OCI-LY3 (cell line): ENCODE measurements around the gene ITM2C.

Experiments
- H2AFZ ChIP-seq: fragments of 200-600, 300-600 bp; shearing (Covaris generic); 2 replicates; pipeline ENCODE4 v1.6.0; 2014; ENCODE audit warnings: antibody characterized with exemption, low read depth, low read length
- H3K27ac ChIP-seq: fragments of 200-600, 300-600 bp; sonication (generic); 2 replicates; pipeline ENCODE4 v1.5.1; 2014; ENCODE audit warnings: mild to moderate bottlenecking, low read length, moderate library complexity, mixed read lengths
- H3K27me3 ChIP-seq: fragments of 200-600, 300-600 bp; sonication (generic); 2 replicates; pipeline ENCODE4 v1.6.1; 2014; ENCODE audit warnings: low read depth, low read length, mixed read lengths
- H3K36me3 ChIP-seq: fragments of 200-600, 300-600 bp; sonication (generic); replicated peaks from 2 replicates; pipeline ENCODE3; 2014; ENCODE audit warnings: low read depth, low read length, mixed read lengths
- H3K4me1 ChIP-seq: fragments of 300-600, 200-600 bp; sonication (generic); 2 replicates; pipeline ENCODE4 v1.6.1; 2014; ENCODE audit warnings: low read length, mixed read lengths
- H3K4me2 ChIP-seq: fragments of 200-600, 300-600 bp; sonication (generic); 2 replicates; pipeline ENCODE4 v1.6.1; 2014; ENCODE audit warnings: low read length, mixed read lengths
- H3K4me3 ChIP-seq: fragments of 300-600, 200-600 bp; sonication (generic); 2 replicates; pipeline ENCODE4 v1.5.1; 2014; ENCODE audit warnings: antibody characterized with exemption, mild to moderate bottlenecking, low read length, moderate library complexity
- H3K79me2 ChIP-seq: fragments of 300-600, 200-600 bp; shearing (Covaris generic); 2 replicates; pipeline ENCODE4 v1.6.1; 2014; ENCODE audit warnings: mild to moderate bottlenecking, low read length, mixed read lengths
- H3K9ac ChIP-seq: fragments of 300-600, 200-600 bp; shearing (Covaris generic); 2 replicates; pipeline ENCODE4 v1.6.0; 2014; ENCODE audit warnings: mild to moderate bottlenecking, low read length, moderate library complexity
- H3K9me3 ChIP-seq: fragments of 200-600, 300-600 bp; shearing (Covaris generic); 2 replicates; pipeline ENCODE4 v1.6.1; 2014; ENCODE audit warnings: low read length, mixed read lengths; ENCODE audit not compliant: insufficient read depth
- H4K20me1 ChIP-seq: fragments of 200-600, 300-600 bp; sonication (generic); 2 replicates; pipeline ENCODE4 v1.6.1; 2016; ENCODE audit warnings: low read length, mixed read lengths; ENCODE audit not compliant: insufficient read depth
- CTCF ChIP-seq: fragments of 200-600, 300-600 bp; sonication (generic); IDR thresholded peaks from 2 replicates; pipeline ENCODE4 v1.5.1; 2014; ENCODE audit warnings: antibody characterized with exemption, low read length, low read depth
- EZH2phosphoT487 ChIP-seq: fragments of 200-600 bp; shearing (Covaris generic); IDR thresholded peaks from 2 replicates; pipeline ENCODE4 v1.6.1; 2018; ENCODE audit warnings: antibody characterized with exemption, mixed run types, low read depth

The ITM2C gene

GRCh38 chr2:230889911-230890601, 25.3 kb downstream of the ITM2C start:
- no peaks in the 10 kb centered on the region for H4K20me1 ChIP-seq
- peaks cover 53% of the 10 kb centered on the region for H3K4me1 ChIP-seq
- H3K9me3 ChIP-seq: no peaks in the 10 kb centered on the region
- peaks cover 6% of the 10 kb centered on the region for H3K36me3 ChIP-seq
- H3K79me2 ChIP-seq: no peaks in the 10 kb centered on the region; the same call in 1 of the 2 replicates
- no peak overlapping the region for H2AFZ ChIP-seq
- no peak overlapping the region for H3K9ac ChIP-seq
- H3K27me3 ChIP-seq: no peaks in the 10 kb centered on the region
- H3K27ac ChIP-seq: no peak overlapping the region
- TF ChIP-seq CTCF (no peak), EZH2phosphoT487 (no peak)
- H3K4me3 ChIP-seq: no peak overlapping the region
- no peak overlapping the region for H3K4me2 ChIP-seq

- H3K27ac ChIP-seq: no peak overlapping the region
- H3K9me3 ChIP-seq: no peaks in the 10 kb centered on the region
- H3K4me3 ChIP-seq: no peak overlapping the region
- H3K36me3 ChIP-seq: peaks cover 6% of the 10 kb centered on the region
- no peaks in the 10 kb centered on the region for H4K20me1 ChIP-seq
- no peaks in the 10 kb centered on the region for H3K27me3 ChIP-seq
- no peak for TF ChIP-seq CTCF
- no peak for TF ChIP-seq EZH2phosphoT487
- no peak overlapping the region for H2AFZ ChIP-seq
- no peak overlapping the region for H3K9ac ChIP-seq
- peaks cover 58% of the 10 kb centered on the region for H3K4me1 ChIP-seq
- no peaks in the 10 kb centered on the region; the same call in 1 of the 2 replicates for H3K79me2 ChIP-seq
- H3K4me2 ChIP-seq: no peak overlapping the region
These were observed 25.9 kb downstream of the ITM2C start for GRCh38 chr2:230890646-230891045.

GRCh38 chr2:230891064-230891463, 26.3 kb downstream of the ITM2C start:
- H3K9me3 ChIP-seq: no peaks in the 10 kb centered on the region
- H3K4me1 ChIP-seq: peaks cover 58% of the 10 kb centered on the region
- TF ChIP-seq EZH2phosphoT487: no peak
- no peak for TF ChIP-seq CTCF

GRCh38 chr2:230891509-230891908, 26.8 kb downstream of the ITM2C start:
- peaks cover 6% of the 10 kb centered on the region for H3K36me3 ChIP-seq
- no peaks in the 10 kb centered on the region for H4K20me1 ChIP-seq
- H3K79me2 ChIP-seq: no peaks in the 10 kb centered on the region; the same call in 1 of the 2 replicates
- 0 out of 2 replicates have a peak overlapping the region, but pooled peaks have one; percentile 13 for H3K4me3 ChIP-seq
- TF ChIP-seq CTCF (no peak), EZH2phosphoT487 (no peak)
- H3K27me3 ChIP-seq: no peaks in the 10 kb centered on the region
- H3K9me3 ChIP-seq: no peaks in the 10 kb centered on the region
- no peak overlapping the region for H2AFZ ChIP-seq
- H3K4me1 ChIP-seq: peaks cover 60% of the 10 kb centered on the region
- H3K9ac ChIP-seq: peak overlapping the region; percentile 36; the same call in 1 of the 2 replicates
- H3K4me2 ChIP-seq: peak overlapping the region; percentile 97
- H3K27ac ChIP-seq: peak overlapping the region; percentile 93; the same call in 1 of the 2 replicates

More at GRCh38 chr2:230891064-230891463, 26.3 kb downstream of the ITM2C start:
- Histone ChIP-seq H2AFZ (no peak overlapping the region), H3K4me3 (0 out of 2 replicates have a peak overlapping the region, but pooled peaks have one; percentile 13), H3K36me3 (peaks cover 6% of the 10 kb centered on the region), H3K9ac (peak overlapping the region; percentile 36; the same call in 1 of the 2 replicates), H4K20me1 (no peaks in the 10 kb centered on the region), H3K79me2 (no peaks in the 10 kb centered on the region; the same call in 1 of the 2 replicates), H3K27me3 (no peaks in the 10 kb centered on the region), H3K4me2 (peak overlapping the region; percentile 97), H3K27ac (peak overlapping the region; percentile 24; the same call in 1 of the 2 replicates)
